HEK293T (cell line): ENCODE results near the gene PIK3R5.

Experiments used
- CTCF ChIA-PET: fragments of 350-600 bp; formaldehyde crosslinking; extraction: SDS; loops from one replicate; lab custom pipeline; 2021; ENCODE audit warnings: antibody characterized with exemption, inconsistent platforms; lab: Yijun Ruan, JAX
- POLR2A ChIA-PET: fragments of 350-600 bp; formaldehyde crosslinking; extraction: SDS; loops from one replicate; lab custom pipeline; 2020; ENCODE audit warnings: antibody characterized with exemption, inconsistent platforms; lab: Yijun Ruan, JAX
- DNase-seq: peaks from one replicate; pipeline ENCODE4 v3.0.0; 2012; ENCODE audit warnings: mixed read lengths; ENCODE audit errors: extremely low spot score
- NFRKB ChIP-seq: fragments of 450-650 bp; IDR thresholded peaks from 2 replicates; pipeline ENCODE4 v1.6.1; 2016; ENCODE audit warnings: mild to moderate bottlenecking, moderate library complexity
- SP1 ChIP-seq: fragments of 450-650 bp; IDR thresholded peaks from 2 replicates; pipeline ENCODE4 v1.6.1; 2017

The PIK3R5 gene

DNA sequence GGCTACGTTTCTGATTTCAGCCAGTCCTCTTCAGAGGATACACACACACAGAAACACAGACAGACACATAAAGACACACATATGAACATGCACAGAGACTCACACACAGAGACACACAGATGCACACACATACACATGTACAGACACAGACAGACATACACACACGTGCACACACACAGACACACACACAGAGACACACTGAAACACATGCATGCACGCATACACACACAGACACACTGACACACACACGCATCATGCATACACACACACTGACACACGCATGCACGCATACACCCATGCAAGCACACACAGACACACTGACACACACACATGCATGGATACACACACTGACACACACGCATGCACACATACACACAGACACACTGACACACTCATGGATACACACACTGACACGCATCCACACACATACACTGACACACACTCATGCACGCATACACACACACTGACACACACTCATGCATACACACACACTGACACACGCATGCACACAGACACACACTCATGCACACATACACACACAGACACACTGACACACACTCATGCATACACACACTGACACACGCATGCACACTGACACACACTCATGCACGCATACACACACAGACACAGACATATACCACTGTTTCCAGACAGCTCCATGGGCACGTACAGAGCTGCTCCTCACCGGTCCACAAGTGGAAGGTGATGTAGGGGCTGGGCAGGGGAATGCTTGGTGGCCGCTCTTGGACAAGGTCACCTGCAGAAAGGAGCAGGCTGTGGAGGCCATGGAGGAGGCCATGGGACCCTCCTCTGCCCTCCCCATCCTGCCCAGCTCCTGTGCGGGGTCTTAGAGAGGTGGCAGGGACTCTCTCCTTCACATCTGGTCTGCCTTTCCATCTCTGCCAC, 136.2 kb downstream of the PIK3R5 start:
- no peak for DNase-seq
- POLR2A ChIA-PET = no interaction called here
- no peak for TF ChIP-seq NFRKB
- TF ChIP-seq SP1 = no peak
- CTCF ChIA-PET = no interaction called here
